H54 (cell line): Measurements from ENCODE around the gene FRAS1.
A peak's percentile ranks its signal among the peaks of the same experiment; 100 is the strongest.
"Not testable (repeated sequence)": the region's sequence is repeated elsewhere in the genome, so short reads cannot be mapped to it uniquely, and the experiment has no call there.

Source experiments
- DNase-seq: peaks from one replicate; pipeline ENCODE4 v3.0.0; 2011; ENCODE audit warnings: low spot score, mixed read lengths; ENCODE audit not compliant: insufficient read length
- FAIRE-seq: peaks from 3 replicates; lab custom pipeline; 2011; peaks lifted over from hg19 to GRCh38; lab: Jason Lieb, UNC
- POLR2A ChIP-seq: IDR thresholded peaks from 2 replicates; pipeline ENCODE4 v1.6.1; 2011; ENCODE audit warnings: low read depth, mild to moderate bottlenecking, low read length

Gene FRAS1

GRCh38 chr4:78545275-78546246, 488.4 kb downstream of the FRAS1 start:
- DNase-seq (no peak), FAIRE-seq (no peak)
- no peak for TF ChIP-seq POLR2A

DNA sequence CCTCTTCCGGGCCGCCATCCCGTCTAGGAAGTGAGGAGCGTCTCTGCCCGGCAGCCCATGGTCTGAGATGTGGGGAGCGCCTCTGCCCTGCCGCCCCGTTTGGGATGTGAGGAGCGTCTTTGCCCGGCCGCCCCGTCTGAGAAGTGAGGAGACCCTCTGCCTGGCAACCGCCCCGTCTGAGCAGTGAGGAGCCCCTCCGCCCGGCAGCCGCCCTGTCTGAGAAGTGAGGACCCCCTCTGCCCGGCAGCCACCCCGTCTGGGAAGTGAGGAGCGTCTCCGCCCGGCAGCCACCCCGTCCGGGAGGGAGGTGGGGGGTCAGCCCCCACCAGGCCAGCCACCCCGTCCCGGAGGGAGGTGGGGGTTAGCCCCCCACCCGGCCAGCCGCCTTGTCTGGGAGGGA, 490.8 kb downstream of the FRAS1 start:
- not testable (repeated sequence) for FAIRE-seq, DNase-seq

- FAIRE-seq, DNase-seq: not testable (repeated sequence)
These were observed 491.8 kb downstream of the FRAS1 start for GRCh38 chr4:78548889-78549288.

GRCh38 chr4:78551420-78552351, 494.6 kb downstream of the FRAS1 start, which contains the start of gene ANXA3:
Gene ANXA3 (plus strand): TSS chr4:78551770. CDS start chr4:78554474, 2,704 bp downstream.
- TF ChIP-seq POLR2A = no peak
- no peak for DNase-seq
- FAIRE-seq = no peak

- FAIRE-seq (no peak), DNase-seq (peak; percentile 49)
- no peak for TF ChIP-seq POLR2A
These were observed 495.4 kb downstream of the FRAS1 start for GRCh38 chr4:78552389-78553042.

GRCh38 chr4:78553043-78553396, 495.9 kb downstream of the FRAS1 start:
- no peak for FAIRE-seq
- TF ChIP-seq POLR2A = no peak

DNA sequence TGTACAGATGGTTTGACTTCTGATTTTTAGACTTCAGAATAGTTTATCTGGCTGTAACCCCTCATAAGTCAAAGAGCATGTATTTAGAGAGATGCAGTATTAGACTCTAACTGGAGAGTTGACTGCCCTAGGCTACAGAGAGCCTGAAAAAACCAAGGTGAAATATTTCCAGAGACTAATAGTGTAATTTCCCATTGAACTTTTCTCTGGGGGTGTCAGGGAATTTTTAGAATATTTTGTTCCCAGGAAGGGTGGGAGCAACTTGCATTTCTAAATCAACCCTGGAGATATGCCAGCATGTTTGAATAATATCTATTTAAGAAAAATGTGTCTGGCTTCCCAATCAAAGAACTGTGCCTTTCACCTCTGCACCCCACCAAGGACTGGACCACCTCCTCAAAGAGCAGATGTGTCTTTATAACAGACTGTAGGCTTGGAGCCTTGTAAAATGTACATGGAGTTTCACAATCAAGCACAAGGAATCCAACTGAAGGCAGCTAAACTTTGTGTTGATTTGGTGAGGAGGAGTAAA, 496.5 kb downstream of the FRAS1 start:
- DNase-seq (no peak), FAIRE-seq (no peak)
- no peak for TF ChIP-seq POLR2A

More at GRCh38 chr4:78553043-78553396, 495.9 kb downstream of the FRAS1 start:
- no peak for DNase-seq

- no peak for DNase-seq
- FAIRE-seq = no peak
These were observed 499.5 kb downstream of the FRAS1 start for GRCh38 chr4:78556665-78557064.

DNA sequence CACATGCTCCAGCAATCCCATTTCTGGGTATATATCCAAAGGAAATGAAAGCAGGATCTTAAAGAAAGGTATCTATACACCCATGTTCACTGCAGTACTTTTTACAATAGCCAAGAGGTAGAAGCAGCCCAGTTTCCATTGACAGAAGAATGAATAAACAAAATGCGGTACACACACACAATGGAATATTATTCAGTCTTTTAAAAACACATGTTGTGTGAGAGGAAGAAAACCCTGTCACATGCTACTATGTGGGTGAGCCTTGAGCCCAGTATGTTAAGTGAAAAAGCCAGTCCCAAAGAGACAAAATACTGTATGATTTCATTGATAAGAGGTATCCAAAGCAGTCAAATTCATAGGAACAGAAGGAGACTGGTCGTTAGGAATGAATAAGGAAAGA, 500.7 kb downstream of the FRAS1 start:
- FAIRE-seq (no peak), DNase-seq (no peak)
- TF ChIP-seq POLR2A = no peak

More at GRCh38 chr4:78556665-78557064, 499.5 kb downstream of the FRAS1 start:
- TF ChIP-seq POLR2A = no peak

DNA sequence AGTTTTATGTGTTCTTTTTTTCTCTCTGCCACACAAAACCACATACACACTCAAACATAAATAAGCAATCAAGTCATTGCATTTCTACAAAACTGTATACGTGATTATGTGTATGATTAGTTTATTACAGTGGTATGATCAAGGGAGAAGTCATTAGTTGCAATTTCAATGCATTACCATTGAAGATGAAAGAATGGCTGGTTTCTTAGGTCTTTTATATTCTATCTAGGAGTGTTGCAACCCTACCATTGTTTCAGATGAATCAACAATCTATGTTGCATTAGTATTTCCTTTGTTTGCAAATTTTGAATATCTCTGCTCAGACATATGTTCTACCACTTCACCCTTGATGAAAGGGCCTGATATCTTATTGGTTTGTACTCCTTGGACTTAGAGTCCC, 501.3 kb downstream of the FRAS1 start:
- FAIRE-seq = no peak
- no peak for TF ChIP-seq POLR2A

DNA sequence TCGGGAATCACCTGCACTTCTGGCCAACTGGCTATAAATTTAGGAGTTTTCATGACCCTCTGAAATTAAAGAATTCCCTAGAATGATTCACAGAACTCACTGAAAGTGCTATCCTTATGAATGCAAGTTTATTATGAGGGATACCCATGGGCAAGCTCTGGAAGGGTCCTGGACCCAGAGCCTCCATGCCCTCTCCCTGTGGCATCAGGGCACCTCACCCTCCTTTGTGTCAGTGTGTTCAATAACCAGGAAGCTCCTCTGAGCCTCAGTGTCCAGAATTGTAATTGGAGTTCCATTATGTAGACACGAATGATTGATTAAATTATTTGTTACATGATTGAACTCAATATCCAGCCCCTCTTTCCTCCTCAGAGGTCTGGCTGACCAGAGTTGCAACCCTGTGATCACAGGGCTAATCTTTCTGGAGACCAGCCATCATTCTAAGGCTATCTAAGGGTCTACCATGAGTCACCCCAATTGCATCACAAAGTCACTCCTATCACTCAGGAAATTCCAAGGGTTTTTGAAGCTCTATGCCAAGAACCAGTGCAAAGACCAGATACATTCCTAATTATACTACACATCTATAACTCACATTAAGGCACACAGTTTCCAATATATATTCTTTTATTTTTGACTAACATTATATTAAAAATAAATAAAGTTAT, 503.3 kb downstream of the FRAS1 start:
- no peak for FAIRE-seq
- no peak for DNase-seq
- TF ChIP-seq POLR2A = no peak

More for the DNA sequence above, 501.3 kb downstream of the FRAS1 start:
- DNase-seq = no peak

DNA sequence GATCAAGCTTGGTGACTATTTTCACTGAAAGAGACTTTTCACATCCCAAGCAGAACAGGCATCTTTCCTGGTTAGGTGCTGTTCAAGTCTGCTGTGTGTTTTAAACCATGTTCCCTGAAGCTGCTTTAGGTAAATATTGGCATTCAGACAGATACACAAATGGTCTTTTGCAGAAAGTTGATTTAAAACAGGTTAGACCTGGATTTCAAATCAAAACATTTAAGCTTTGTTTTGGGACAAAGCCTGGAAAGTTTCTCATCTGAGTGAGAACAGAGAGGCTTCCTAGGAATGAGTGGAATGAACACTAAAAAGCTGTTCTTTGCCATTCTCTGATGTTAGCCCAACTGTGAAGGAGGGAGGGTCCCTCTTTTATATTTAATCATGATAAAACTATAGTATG, 504.6 kb downstream of the FRAS1 start:
- no peak for DNase-seq
- TF ChIP-seq POLR2A = no peak
- no peak for FAIRE-seq

DNA sequence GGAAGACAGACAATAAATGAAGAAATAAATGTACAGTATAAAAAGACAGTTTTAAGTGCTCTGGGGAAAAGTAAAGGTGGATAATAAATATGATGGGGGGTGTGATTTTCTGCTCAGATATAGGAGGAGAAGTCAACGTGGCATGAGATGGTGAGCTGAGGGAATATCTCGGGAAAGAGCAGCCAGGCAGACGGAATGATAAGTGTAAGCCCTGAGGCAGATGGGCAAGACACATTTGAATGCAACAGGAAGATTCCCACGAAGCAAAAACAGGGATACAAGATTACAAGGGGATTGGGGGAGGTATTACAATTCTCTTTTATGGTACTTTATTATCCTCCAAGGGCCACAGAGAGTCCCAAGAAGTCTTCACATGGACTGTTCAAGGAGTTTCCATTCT, 505.6 kb downstream of the FRAS1 start:
- FAIRE-seq = no peak

More for the DNA sequence above, 505.6 kb downstream of the FRAS1 start:
- TF ChIP-seq POLR2A = no peak
- no peak for DNase-seq
